Gastrocnemius medialis (tissue), 4 donors: ENCODE data around the gene MAD2L2. TPM values are rescaled to one million over a fixed set of nuclear protein-coding genes. Genes with fewer than 3 reads are reported as not detected.

Source experiments
- ATAC-seq, 2 donors: fragments of 150-250 bp; one replicate each; pipeline ENCODE4 v1.9.1; 2016
- DNase-seq, 2 donors: peaks; one replicate each; pipeline ENCODE4 v3.0.0-alpha.2; 2019
- H3K27ac ChIP-seq, 4 donors: fragments of 200-600 bp; sonication (generic); 1 replicate in 1 of 4; 2 replicates in 3 of 4; pipeline ENCODE4 v1.5.1; 2016 to 2018; ENCODE audit warnings: mild to moderate bottlenecking in 2 of 4, moderate library complexity in 1 of 4
- H3K27me3 ChIP-seq, 3 donors: fragments of 200-600 bp; sonication (generic) in 2 of 3; 1 replicate in 1 of 3; 2 replicates in 2 of 3; pipeline versions ENCODE4 v1.5.1 to v1.6.0; 2016 to 2019; ENCODE audit warnings: mild to moderate bottlenecking in 1 of 3, moderate library complexity in 1 of 3
- H3K36me3 ChIP-seq, 2 donors: fragments of 200-600 bp; sonication (generic) in 1 of 2; one replicate each; pipeline ENCODE4 v1.5.1; 2017 to 2018
- H3K4me1 ChIP-seq, 2 donors: fragments of 200-600 bp; sonication (generic) in 1 of 2; one replicate each; pipeline ENCODE4 v1.5.1; 2016 to 2017; ENCODE audit warnings: mild to moderate bottlenecking in 2 of 2
- H3K4me3 ChIP-seq, 4 donors: fragments of 200-600 bp; sonication (generic) in 3 of 4; 1 replicate in 1 of 4; 2 replicates in 3 of 4; pipeline ENCODE4 v1.5.1; 2016 to 2019; ENCODE audit warnings: mild to moderate bottlenecking in 2 of 4
- H3K9me3 ChIP-seq, 3 donors: fragments of 200-600 bp; sonication (generic) in 2 of 3; 1 replicate in 1 of 3; 2 replicates in 2 of 3; pipeline ENCODE4 v1.5.1; 2016 to 2019
- CTCF ChIP-seq, 5 experiments: fragments of 450-650 bp in 3 of 5; fragments of 200-600 bp in 2 of 5; sonication (generic) in 2 of 5; IDR thresholded peaks in 4 of 5; conservative IDR thresholded peaks in 1 of 5; 1 replicate in 4 of 5; 2 replicates in 1 of 5; pipeline ENCODE4 v1.5.1; 2016 to 2019; ENCODE audit warnings: antibody characterized with exemption in 5 of 5, mild to moderate bottlenecking in 3 of 5, moderate library complexity in 3 of 5
- POLR2A ChIP-seq, 2 donors: fragments of 450-650 bp; IDR thresholded peaks; one replicate each; pipeline ENCODE4 v1.6.1; 2017; ENCODE audit warnings: antibody characterized with exemption in 2 of 2, mild to moderate bottlenecking in 2 of 2, moderate library complexity in 2 of 2
- in situ Hi-C, 4 donors: fragments of 200-750 bp; cut with MboI; loops; one replicate each; pipeline versions ENCODE4 v1.15.0 to v1.8.0; 2017; ENCODE audit warnings: low sequenced_read_pairs in 4 of 4
- intact Hi-C: fragments of 100-400 bp; cut with DNase I; formaldehyde crosslinking; loops from one replicate; pipeline ENCODE4 v1.15.1; 2023; ENCODE audit warnings: low total_unique reads
- total RNA-seq, 4 donors: library from RNA; depleted of rRNA; stranded (reverse); fragments of >200 nt; gene quantifications; one replicate each; pipeline versions ENCODE4 v1.1.0 to v1.2.3, GENCODE V29; 2016

Gene MAD2L2
- total RNA-seq, 4 donors from 2014 or later = 41.2 to 57.4 (median 46.9) TPM

GRCh38 chr1:11653101-11653860 lies 27.7 kb downstream of the MAD2L2 start:
- intact Hi-C loops = no loop called here
- ATAC-seq (peak in 1 of 2 donors; percentile 37), DNase-seq (peak in 1 of 2 donors; percentile 42)
- TF ChIP-seq CTCF (IDR thresholded peaks at IDR 0.05 in 4 of 5, conservative IDR thresholded peaks at IDR 0.05 in 1 of 5) (no peak), POLR2A (IDR thresholded peaks at IDR 0.05) (no peak)
- Histone ChIP-seq H3K27ac (peak overlapping the region in 1 of 4 donors; percentile 62), H3K36me3 (no peaks in the 10 kb centered on the region), H3K4me1 (peaks cover 10 to 21% of the 10 kb centered on the region in 2 donors), H3K9me3 (no peaks in the 10 kb centered on the region), H3K27me3 (peaks cover 13 to 22% (median 18%) of the 10 kb centered on the region in 3 donors), H3K4me3 (no peak overlapping the region)
- in situ Hi-C loops = no loop called here

GRCh38 chr1:11652203-11652780 lies 28.7 kb downstream of the MAD2L2 start:
- ATAC-seq = no peak
- intact Hi-C loops (no loop called here), in situ Hi-C loops (no loop called here)
- Histone ChIP-seq H3K9me3 (no peaks in the 10 kb centered on the region), H3K36me3 (no peaks in the 10 kb centered on the region), H3K27me3 (peaks cover 13 to 24% (median 18%) of the 10 kb centered on the region in 3 donors), H3K27ac (no peak overlapping the region), H3K4me3 (no peak overlapping the region), H3K4me1 (peaks cover 16 to 23% of the 10 kb centered on the region in 2 donors)
- DNase-seq = no peak
- TF ChIP-seq POLR2A (IDR thresholded peaks at IDR 0.05) (no peak), CTCF (IDR thresholded peaks at IDR 0.05 in 4 of 5, conservative IDR thresholded peaks at IDR 0.05 in 1 of 5) (no peak)

GRCh38 chr1:11651017-11651416 lies 29.9 kb downstream of the MAD2L2 start:
- H3K27ac ChIP-seq = no peak overlapping the region
- in situ Hi-C loops (no loop called here), intact Hi-C loops (no loop called here)
- H3K27me3 ChIP-seq = peaks cover 13 to 24% (median 18%) of the 10 kb centered on the region in 3 donors
- H3K36me3 ChIP-seq = no peaks in the 10 kb centered on the region
- peaks cover 16 to 23% of the 10 kb centered on the region in 2 donors for H3K4me1 ChIP-seq
- TF ChIP-seq POLR2A (IDR thresholded peaks at IDR 0.05) = no peak
- TF ChIP-seq CTCF (IDR thresholded peaks at IDR 0.05 in 4 of 5, conservative IDR thresholded peaks at IDR 0.05 in 1 of 5) = no peak
- no peak overlapping the region for H3K4me3 ChIP-seq
- DNase-seq (no peak), ATAC-seq (no peak)
- no peaks in the 10 kb centered on the region for H3K9me3 ChIP-seq

- peaks cover 14 to 18% of the 10 kb centered on the region in 2 donors for H3K4me1 ChIP-seq
- intact Hi-C loops = loop anchor here (1.0 kb wide), 1 partner anchor 69 kb away; no protein-coding TSS in a partner anchor
- in situ Hi-C loops = no loop called here
- no peaks in the 10 kb centered on the region for H3K9me3 ChIP-seq
- H3K27ac ChIP-seq = no peak overlapping the region
- TF ChIP-seq CTCF (IDR thresholded peaks at IDR 0.05 in 4 of 5, conservative IDR thresholded peaks at IDR 0.05 in 1 of 5) = peak; percentile 41 to 80 (median 64)
- TF ChIP-seq POLR2A (IDR thresholded peaks at IDR 0.05) = no peak
- DNase-seq (peak; percentile 24 to 61), ATAC-seq (peak in 1 of 2 donors; percentile 29)
- peaks cover 13 to 24% (median 18%) of the 10 kb centered on the region in 3 donors for H3K27me3 ChIP-seq
- no peaks in the 10 kb centered on the region for H3K36me3 ChIP-seq
- peak overlapping the region in 1 of 4 donors; percentile 43 for H3K4me3 ChIP-seq
Measured at GRCh38 chr1:11650331-11650991, 30.5 kb downstream of the MAD2L2 start.
